HK-2 (cell line): ENCODE measurements around the gene PARVB.

Experiments
- DNase-seq: peaks from one replicate; pipeline ENCODE4 v3.0.0-alpha.2; 2018; ENCODE audit not compliant: unreplicated experiment

The PARVB gene

DNA sequence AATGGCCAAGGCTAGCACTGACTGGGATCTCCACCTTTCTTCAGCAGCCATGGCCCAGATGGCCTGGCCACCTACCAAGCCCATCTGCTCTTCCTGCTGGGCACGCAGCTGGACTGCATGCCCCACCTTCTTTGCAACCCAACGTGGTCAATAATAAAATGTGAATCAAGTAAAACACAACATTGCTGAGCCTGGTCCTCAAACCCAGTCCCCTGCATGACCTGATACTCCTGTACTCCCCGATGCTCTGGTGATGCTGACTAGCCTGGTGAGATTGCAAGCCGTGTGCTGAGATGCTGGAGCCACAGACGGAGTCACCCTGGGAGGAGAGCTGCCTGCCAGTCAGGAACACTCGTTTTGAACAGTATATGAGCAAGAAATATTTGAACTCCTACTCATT lies 190.7 kb downstream of the PARVB start:
- DNase-seq, result no peak

DNA sequence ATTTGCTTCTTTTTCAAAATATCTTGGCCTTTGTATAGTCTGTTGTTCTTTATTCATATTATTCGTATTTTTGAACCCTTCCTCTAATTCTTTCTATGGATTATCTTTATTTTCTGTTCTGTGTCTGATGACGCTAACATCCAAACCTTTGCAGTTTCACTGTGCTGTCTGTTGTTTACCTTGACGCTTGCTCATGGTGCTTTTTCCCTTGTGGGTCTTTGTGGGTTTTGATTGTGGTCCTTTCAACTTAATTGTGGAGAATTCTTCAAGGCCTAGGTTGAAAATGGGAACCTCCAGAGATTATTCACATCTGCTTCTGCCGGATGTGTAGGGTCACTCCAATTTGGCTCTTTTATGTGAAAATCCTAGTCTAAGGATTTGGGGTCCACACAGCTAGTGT lies 191.2 kb downstream of the PARVB start:
- DNase-seq, result no peak

DNA sequence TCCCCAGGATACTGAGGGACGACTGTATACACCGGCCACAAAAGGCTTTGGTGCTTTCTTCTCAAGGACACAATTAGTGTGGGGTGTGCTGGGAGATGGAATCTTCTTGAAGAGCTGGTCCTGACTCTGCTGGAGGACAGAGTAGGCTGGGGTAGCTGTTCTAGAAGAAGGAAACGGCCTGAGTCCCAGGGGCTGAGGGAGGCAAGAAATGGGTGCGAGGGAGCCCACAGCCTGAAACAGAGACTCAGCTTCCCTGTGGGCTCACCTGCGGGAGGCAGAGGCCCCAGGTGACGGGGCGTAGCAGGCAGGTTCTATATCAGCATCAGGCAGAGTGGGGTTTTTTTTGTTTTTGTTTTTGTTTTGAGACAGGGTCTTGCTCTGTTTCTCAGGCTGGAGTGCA lies 193.2 kb downstream of the PARVB start:
- no peak for DNase-seq

DNA sequence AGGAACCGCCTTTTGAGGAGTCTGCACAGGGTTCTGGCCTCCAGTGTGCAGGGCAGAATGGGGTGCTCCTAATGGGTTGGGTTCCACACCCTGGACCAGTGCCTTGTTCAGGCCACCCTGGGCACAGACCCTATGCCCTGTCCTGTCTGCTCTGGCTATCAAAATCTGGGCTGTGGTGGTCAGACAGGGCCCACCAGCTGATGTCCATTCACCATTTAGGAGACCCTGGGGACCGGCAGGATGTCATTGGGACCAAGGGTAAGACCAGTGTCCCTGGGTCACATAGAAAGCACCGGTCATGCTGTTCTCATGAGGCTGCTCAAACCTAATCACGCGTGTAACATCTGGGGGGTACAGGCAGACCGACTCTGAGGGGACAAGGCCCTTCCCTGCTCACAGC lies 194.0 kb downstream of the PARVB start:
- no peak for DNase-seq

DNA sequence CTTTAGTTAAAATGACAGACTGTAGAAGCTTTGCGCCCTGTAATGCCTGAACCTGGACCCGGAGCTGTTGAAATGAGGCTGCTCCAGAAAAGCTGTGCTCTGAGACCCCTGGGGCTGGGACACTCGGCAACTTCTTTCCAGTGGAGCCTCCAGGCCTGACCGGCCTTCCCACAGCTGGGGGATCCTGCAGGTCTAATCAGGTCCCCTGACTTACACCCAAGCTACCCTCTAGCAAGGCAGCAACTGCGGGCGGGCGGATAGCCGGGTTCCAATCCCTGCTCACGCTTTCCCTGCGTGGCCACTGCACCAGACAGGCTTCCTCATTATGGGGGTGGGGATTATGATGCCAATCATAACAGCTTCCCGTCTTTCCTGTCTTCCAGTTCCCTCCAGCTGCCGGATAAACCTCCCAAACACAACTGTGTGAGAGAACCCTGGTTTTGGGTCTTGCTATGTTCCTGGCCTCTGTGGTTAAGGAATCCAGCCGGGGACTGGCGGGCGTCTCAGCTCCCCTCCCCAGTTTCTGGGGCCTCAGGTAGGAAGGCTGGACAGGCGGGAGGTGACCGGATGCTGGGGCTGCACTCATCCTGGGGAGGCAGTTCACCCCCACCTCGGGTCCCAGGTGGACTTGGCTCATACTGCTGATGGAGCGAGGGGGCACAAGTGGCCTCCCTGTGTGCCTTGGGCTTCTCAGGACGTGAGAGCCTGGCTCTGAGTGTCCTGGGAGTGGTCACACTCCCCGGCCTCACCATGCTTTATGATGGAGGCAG lies 195.2 kb downstream of the PARVB start:
- no peak for DNase-seq

DNA sequence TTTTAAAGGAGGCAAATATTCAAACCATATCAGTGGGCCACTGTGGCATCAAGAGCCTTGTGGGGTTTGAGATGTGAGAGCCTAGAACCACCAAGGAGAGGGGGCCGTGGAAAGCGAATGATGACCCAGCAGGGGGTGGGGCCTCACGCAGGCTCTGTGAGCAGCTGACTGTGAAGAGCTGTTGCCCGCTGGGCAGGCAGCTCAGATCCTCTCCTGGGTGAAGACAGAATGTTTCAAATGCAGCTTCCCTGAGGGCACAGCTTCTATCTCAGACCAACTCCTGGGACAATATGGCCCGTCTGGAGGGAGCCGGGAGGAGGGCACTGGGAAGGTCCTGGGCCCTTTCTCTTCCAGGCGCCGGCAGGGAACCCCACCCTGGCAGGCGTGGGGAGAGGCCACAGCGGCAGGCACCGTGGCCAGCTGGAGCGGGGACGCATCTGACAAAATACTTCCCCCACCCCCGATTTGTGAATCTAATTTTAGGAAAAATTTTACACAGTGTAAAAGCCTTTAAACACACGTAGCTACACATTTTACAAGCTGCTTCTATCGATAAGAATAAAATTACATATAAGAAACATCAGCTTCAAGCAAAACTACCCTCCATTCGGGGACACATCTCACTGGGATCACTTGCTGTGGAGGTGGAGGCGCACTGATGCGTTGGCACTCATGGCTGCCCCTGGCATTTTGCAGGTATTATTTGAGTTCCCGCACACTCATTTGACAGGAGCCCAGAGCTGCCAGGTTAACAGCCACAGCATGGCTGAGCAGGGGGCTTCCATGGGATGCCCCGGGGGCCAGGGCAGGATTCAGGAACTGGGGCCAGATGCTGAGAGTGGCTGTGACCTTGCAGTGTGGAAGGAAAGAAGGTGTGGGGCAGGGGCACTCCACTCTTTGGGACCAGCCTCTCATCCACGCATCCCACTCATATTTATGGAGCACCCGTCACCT lies 196.9 kb downstream of the PARVB start:
- no peak for DNase-seq

DNA sequence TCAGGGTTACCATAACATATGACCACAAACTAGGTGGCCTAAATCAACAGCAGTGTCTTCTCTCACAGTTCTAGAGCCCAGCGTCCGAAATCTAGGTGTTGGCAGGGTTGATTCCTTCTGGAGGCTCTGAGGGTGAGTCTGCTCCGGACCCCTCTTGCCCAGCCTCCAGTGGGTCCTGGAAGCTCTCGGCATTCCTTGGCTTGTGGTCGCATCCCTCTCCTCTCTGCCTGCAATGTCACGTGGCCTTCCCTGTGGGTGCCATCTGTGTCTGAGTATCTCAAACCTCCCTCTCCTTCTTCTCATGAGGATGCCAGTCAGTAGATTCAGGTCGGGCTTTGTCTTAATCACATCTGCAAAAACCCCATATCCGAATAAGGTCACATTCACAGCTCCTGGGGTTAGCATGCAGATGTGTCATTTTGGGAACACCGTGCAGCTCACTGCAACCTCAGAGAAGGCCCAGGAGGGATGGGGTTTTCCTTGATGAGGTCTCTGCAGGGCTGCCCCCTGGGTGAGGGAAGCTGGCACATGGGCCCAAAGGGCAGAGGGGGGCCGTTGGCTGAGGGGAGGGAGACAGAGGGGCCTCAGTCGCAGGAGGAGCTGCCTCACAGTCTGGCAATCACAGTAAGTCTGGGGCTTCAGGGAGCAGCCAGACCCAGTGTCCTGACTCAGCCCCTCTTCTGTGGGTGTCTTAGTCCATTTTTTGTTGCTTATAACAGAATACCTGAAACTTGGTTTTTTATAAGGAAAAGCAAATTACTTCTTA lies 197.8 kb downstream of the PARVB start:
- DNase-seq, result no peak
